BJ (cell line): ENCODE results near the gene SLC26A6. TPM values are rescaled to one million over a fixed set of nuclear protein-coding genes. Genes with fewer than 3 reads are reported as not detected.

ENCODE experiments used
- CTCF ChIA-PET: fragments of 350-600 bp; formaldehyde crosslinking; extraction: SDS; loops from one replicate; lab custom pipeline; 2021; ENCODE audit warnings: antibody characterized with exemption, inconsistent platforms; lab: Yijun Ruan, JAX
- POLR2A ChIA-PET: fragments of 300-600 bp; sonication (Branson Sonifier 250); formaldehyde crosslinking; extraction: SDS; loops from one replicate; lab custom pipeline; 2021; ENCODE audit warnings: antibody characterized with exemption; lab: Charles Lee
- DNase-seq: peaks from one replicate; pipeline ENCODE4 v3.0.0-alpha.2; 2011; ENCODE audit warnings: low read depth
- H3K27me3 ChIP-seq: 2 replicates; pipeline ENCODE4 v1.6.0; 2011; ENCODE audit warnings: low read length; ENCODE audit not compliant: control insufficient read depth, insufficient read depth
- H3K36me3 ChIP-seq: 2 replicates; pipeline ENCODE4 v1.5.1; 2011; ENCODE audit warnings: low read length; ENCODE audit not compliant: control insufficient read depth, insufficient read depth
- H3K4me3 ChIP-seq: 2 replicates; pipeline ENCODE4 v1.5.1; 2011; ENCODE audit warnings: low read depth, mild to moderate bottlenecking, control low read depth, low read length
- polyA plus RNA-seq: library from polyadenylated mRNA; depleted of rRNA; stranded (reverse); fragments of >200 nt; gene quantifications from 2 replicates; pipeline ENCODE4 v1.2.3, GENCODE V29; 2011
- TF ChIP-seq, protein P1 (sequence below): IDR thresholded peaks from 2 replicates; pipeline ENCODE4 v1.5.1; 2011; ENCODE audit warnings: low read depth, mild to moderate bottlenecking, control low read depth, inconsistent platforms, low read length, moderate library complexity; ENCODE audit not compliant: insufficient read depth

The SLC26A6 gene
- polyA plus RNA-seq, 1 experiment: 45.8 TPM

DNA sequence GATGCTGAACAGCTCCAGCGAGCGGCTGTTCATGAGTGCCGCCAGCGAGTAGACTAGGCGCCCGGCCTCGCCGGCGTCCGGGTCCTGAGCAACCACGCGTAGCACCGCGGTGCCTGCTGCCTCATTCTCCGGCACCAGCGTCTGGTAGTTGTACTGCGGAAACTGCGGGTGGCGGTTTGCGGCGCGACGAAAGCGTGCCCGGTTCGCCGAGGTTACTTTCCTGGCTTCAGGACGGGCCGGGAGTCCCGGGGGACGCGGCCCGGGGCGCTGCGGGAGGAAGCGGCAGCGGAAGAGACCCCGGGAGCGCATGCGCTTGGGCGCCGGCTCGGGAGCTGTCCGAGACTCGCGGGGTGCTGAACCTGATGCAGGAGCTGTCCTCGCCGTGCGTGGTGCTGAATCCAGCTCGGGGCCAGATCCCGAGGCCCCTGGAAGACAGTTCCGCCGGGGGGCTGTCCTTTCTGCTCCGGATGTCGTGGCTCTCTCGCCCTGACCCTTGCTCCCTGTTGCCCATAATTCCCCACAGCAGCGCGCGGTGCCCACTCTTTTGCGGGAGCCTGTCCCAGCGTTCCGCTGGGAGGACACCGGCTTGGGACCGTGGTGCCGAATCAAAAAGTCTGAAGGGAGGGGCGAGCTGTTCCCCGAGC is 26.4 kb upstream of the SLC26A6 start:
- POLR2A ChIA-PET: interaction anchor here (1.2 kb wide), 1 partner anchor 26 kb away, joined by 4 read pairs; the partner anchor contains the start of gene SLC26A6
- Histone ChIP-seq H3K27me3 (no peaks in the 10 kb centered on the region), H3K36me3 (peaks cover 2% of the 10 kb centered on the region; the same call in 1 of the 2 replicates), H3K4me3 (peak overlapping the region; percentile 38)
- TF ChIP-seq, protein P1, sequence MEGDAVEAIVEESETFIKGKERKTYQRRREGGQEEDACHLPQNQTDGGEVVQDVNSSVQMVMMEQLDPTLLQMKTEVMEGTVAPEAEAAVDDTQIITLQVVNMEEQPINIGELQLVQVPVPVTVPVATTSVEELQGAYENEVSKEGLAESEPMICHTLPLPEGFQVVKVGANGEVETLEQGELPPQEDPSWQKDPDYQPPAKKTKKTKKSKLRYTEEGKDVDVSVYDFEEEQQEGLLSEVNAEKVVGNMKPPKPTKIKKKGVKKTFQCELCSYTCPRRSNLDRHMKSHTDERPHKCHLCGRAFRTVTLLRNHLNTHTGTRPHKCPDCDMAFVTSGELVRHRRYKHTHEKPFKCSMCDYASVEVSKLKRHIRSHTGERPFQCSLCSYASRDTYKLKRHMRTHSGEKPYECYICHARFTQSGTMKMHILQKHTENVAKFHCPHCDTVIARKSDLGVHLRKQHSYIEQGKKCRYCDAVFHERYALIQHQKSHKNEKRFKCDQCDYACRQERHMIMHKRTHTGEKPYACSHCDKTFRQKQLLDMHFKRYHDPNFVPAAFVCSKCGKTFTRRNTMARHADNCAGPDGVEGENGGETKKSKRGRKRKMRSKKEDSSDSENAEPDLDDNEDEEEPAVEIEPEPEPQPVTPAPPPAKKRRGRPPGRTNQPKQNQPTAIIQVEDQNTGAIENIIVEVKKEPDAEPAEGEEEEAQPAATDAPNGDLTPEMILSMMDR: no peak
- CTCF ChIA-PET: interaction anchor here (1.2 to 4.1 kb wide), 2 partner anchors 26 to 112 kb away, joined by 3 to 32 read pairs; partner anchors contain the start of gene SLC26A6
- no peak for DNase-seq

- CTCF ChIA-PET: interaction anchor here (0.6 to 4.1 kb wide), 2 partner anchors 12 to 26 kb away, joined by 3 to 32 read pairs; partner anchors contain the start of gene SLC26A6
- POLR2A ChIA-PET: no interaction called here
- DNase-seq: no peak
- no peaks in the 10 kb centered on the region for H3K27me3 ChIP-seq
- H3K36me3 ChIP-seq: peaks cover 2% of the 10 kb centered on the region; the same call in 1 of the 2 replicates
- no peak overlapping the region for H3K4me3 ChIP-seq
- TF ChIP-seq, protein P1: no peak
Measured at GRCh38 chr3:48660800-48661400, 25.6 kb upstream of the SLC26A6 start.

GRCh38 chr3:48656841-48657281 is 21.6 kb upstream of the SLC26A6 start:
- ChIA-PET POLR2A (no interaction called here), CTCF (interaction anchor here (0.7 to 2.3 kb wide), 7 partner anchors 11 to 350 kb away, joined by 3 to 13 read pairs (median 4); partner anchors contain the start of genes SLC26A6 and WDR6)
- DNase-seq: no peak
- Histone ChIP-seq H3K36me3 (no peaks in the 10 kb centered on the region), H3K4me3 (peak overlapping the region; percentile 51), H3K27me3 (no peaks in the 10 kb centered on the region)
- TF ChIP-seq, protein P1: no peak

GRCh38 chr3:48656061-48656840 is 21.0 kb upstream of the SLC26A6 start:
- H3K27me3 ChIP-seq: no peaks in the 10 kb centered on the region
- H3K36me3 ChIP-seq: no peaks in the 10 kb centered on the region
- DNase-seq: no peak
- CTCF ChIA-PET: interaction anchor here (0.7 to 2.3 kb wide), 7 partner anchors 11 to 351 kb away, joined by 3 to 13 read pairs (median 4); partner anchors contain the start of genes SLC26A6 and WDR6
- H3K4me3 ChIP-seq: peak overlapping the region; percentile 51
- POLR2A ChIA-PET: no interaction called here
- TF ChIP-seq, protein P1: peak; percentile 45
